BE2C (cell line): ENCODE data around the gene LARP6. TPM values are rescaled to one million over a fixed set of nuclear protein-coding genes. Genes with fewer than 3 reads are reported as not detected.
A peak's percentile ranks its signal among the peaks of the same experiment; 100 is the strongest.

Source experiments
- DNase-seq: peaks from one replicate; pipeline ENCODE4 v3.0.0-alpha.2; 2020
- H3K27me3 ChIP-seq: fragments of 250-450 bp; sonication (Bioruptor Pico); 2 replicates; pipeline ENCODE4 v1.5.1; 2020; ENCODE audit warnings: mild to moderate bottlenecking
- H3K36me3 ChIP-seq: fragments of 250-450 bp; sonication (Bioruptor Pico); 2 replicates; pipeline ENCODE4 v1.5.1; 2020; ENCODE audit warnings: mild to moderate bottlenecking
- H3K4me1 ChIP-seq: fragments of 250-450 bp; sonication (Bioruptor Pico); 2 replicates; pipeline ENCODE4 v1.5.1; 2020
- H3K4me3 ChIP-seq: 2 replicates; pipeline ENCODE4 v1.5.1; 2011; ENCODE audit warnings: low read depth, low read length
- H3K9me3 ChIP-seq: fragments of 250-450 bp; sonication (Bioruptor Pico); 2 replicates; pipeline ENCODE4 v1.5.1; 2020
- CTCF ChIP-seq: IDR thresholded peaks from 2 replicates; pipeline ENCODE4 v1.5.1; 2012; ENCODE audit warnings: mild to moderate bottlenecking, low read depth, low read length
- polyA plus RNA-seq: library from polyadenylated mRNA; unstranded; fragments of >200 nt; gene quantifications from one replicate; pipeline ENCODE4 v1.2.1, GENCODE V29; 2012; ENCODE audit warnings: low read depth, missing spikeins; ENCODE audit not compliant: insufficient read length, insufficient read depth

The LARP6 gene
- 10.5 TPM for polyA plus RNA-seq

- Histone ChIP-seq H3K4me3 (peak within 1 kb of the TSS; percentile 66), H3K36me3 (no peaks in the 10 kb centered on the region), H3K4me1 (peaks cover 5% of the 10 kb centered on the region; the same call in 1 of the 2 replicates), H3K9me3 (no peaks in the 10 kb centered on the region), H3K27me3 (no peaks in the 10 kb centered on the region)
- peak; percentile 78 for DNase-seq
- TF ChIP-seq CTCF = no peak
Observed at GRCh38 chr15:70853973-70854665, at the start of gene LARP6. Gene LARP6 (minus strand): TSS chr15:70854157. CDS start chr15:70854088, 69 bp downstream.

GRCh38 chr15:70902107-70902506 lies 48.1 kb upstream of the LARP6 start:
- no peak for DNase-seq
- no peak for TF ChIP-seq CTCF
- no peaks in the 10 kb centered on the region for H3K27me3 ChIP-seq

GRCh38 chr15:70892912-70893560 lies 39.1 kb upstream of the LARP6 start:
- DNase-seq = peak; percentile 38
- no peaks in the 10 kb centered on the region for H3K27me3 ChIP-seq
- no peaks in the 10 kb centered on the region for H3K9me3 ChIP-seq
- peak overlapping the region; percentile 92 for H3K4me3 ChIP-seq
- H3K4me1 ChIP-seq = 0 out of 2 replicates have a peak, but pooled peaks cover 9% of the 10 kb centered on the region
- no peaks in the 10 kb centered on the region; the same call in 1 of the 2 replicates for H3K36me3 ChIP-seq
- TF ChIP-seq CTCF = peak; percentile 57

More at GRCh38 chr15:70902107-70902506, 48.1 kb upstream of the LARP6 start:
- H3K9me3 ChIP-seq = no peaks in the 10 kb centered on the region
- no peak overlapping the region for H3K4me3 ChIP-seq
- peaks cover 9% of the 10 kb centered on the region; the same call in 1 of the 2 replicates for H3K36me3 ChIP-seq
- no peaks in the 10 kb centered on the region for H3K4me1 ChIP-seq

DNA sequence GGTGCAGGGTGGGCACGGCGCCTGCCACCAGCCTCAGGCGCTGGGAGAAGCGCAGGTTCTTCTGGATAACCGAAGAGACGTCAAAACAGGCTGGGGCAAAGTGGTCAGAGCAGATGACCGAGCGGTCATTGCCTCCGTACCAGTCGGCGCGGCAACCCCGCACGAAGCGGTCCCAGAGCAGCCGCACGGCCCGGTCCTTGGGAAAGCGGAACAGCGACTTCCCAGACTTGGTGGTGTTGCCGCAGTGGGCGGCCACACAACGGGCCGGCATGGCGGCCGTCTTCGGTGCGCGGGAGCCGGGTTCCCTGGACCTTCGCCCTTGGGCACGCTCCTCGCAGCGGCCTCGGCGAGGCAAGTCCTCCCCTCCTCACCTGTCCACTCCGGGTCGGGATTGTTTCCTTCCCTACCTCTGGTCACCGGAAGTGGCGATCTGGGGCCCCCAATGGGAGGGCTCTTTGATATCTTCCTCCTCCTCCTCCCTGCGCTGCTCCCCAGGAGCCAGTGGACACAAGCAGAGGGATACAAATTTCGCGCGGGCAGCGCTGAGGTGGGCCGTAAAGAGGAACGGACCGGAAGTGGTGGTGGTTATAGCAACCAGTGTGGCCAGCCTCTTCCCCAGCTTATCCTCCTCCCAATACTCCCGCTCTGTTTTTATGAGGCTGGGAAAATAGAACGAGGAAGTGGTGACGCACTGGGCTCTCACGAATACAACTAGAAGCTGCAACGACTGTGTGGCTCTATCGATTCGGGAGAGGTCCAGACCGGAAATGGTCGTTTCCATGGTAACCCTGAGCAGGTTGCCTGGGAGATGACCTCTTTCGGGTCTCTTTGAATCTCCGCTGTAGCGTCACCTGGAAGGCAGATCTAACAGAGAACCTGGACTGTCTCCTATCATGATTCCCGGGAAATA lies 38.3 kb upstream of the LARP6 start, which contains the start of the genes LRRC49 and THAP10:
LRRC49 (plus strand) TSS at position 825 of the 910 bp plus-strand sequence; CDS start at position 894, 69 bp downstream.
THAP10 (minus strand) TSS at position 432 of the 910 bp plus-strand sequence; CDS start at position 271, 161 bp downstream.
- H3K4me3 ChIP-seq = peak within 1 kb of the TSS; percentile 92
- no peaks in the 10 kb centered on the region; the same call in 1 of the 2 replicates for H3K36me3 ChIP-seq
- H3K9me3 ChIP-seq = no peaks in the 10 kb centered on the region
- DNase-seq = peak; percentile 91
- no peak for TF ChIP-seq CTCF
- H3K27me3 ChIP-seq = no peaks in the 10 kb centered on the region
- 0 out of 2 replicates have a peak, but pooled peaks cover 9% of the 10 kb centered on the region for H3K4me1 ChIP-seq

DNA sequence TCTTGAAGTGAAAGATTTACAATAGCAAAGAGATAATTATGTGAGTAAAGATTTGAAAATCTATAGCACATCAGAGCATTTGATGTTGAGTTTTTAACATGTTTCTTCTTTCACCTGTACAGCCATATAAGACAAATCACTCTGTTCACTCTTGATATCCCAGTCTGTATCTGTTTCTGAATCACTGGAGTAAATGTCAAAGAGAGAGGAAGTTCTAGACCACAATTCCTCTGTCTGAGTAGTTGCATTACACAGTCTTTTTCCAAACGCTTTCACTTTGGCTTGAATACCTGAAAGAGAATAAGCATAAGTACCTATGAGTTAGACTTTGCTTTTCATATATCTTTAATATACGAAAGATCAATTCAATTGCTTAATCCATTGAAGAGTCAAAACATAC lies 28.4 kb upstream of the LARP6 start:
- Histone ChIP-seq H3K9me3 (no peaks in the 10 kb centered on the region), H3K36me3 (no peaks in the 10 kb centered on the region), H3K4me3 (no peak overlapping the region), H3K4me1 (no peaks in the 10 kb centered on the region), H3K27me3 (no peaks in the 10 kb centered on the region)
- no peak for TF ChIP-seq CTCF
- no peak for DNase-seq
